HEK293 (cell line): ENCODE measurements around the gene STN1.

ENCODE experiments used
- CTCF ChIA-PET: fragments of 350-600 bp; formaldehyde crosslinking; extraction: SDS; loops from one replicate; lab custom pipeline; 2021; ENCODE audit warnings: antibody characterized with exemption; lab: Yijun Ruan, JAX
- POLR2A ChIA-PET: fragments of 300-600 bp; formaldehyde crosslinking; extraction: SDS; loops from one replicate; lab custom pipeline; 2020; ENCODE audit warnings: antibody characterized with exemption, inconsistent platforms; lab: Yijun Ruan, JAX
- H3K27ac ChIP-seq: fragments of 200-500 bp; sonication (Bioruptor generic); 2 replicates; pipeline ENCODE4 v1.5.1; 2014; ENCODE audit warnings: low read depth, low read length, control low read depth, inconsistent platforms; ENCODE audit errors: extremely low read depth
- H3K36me3 ChIP-seq, 2 experiments: fragments of 200-500 bp in 1 of 2; sonication (Bioruptor generic) in 1 of 2; 1 replicate in 1 of 2; 2 replicates in 1 of 2; pipeline ENCODE4 v1.5.1; 2014 to 2017; ENCODE audit warnings: inconsistent platforms in 2 of 2, low read length in 2 of 2; ENCODE audit not compliant: control insufficient read depth in 2 of 2, insufficient read depth in 1 of 2
- H3K4me1 ChIP-seq: fragments of 200-500 bp; sonication (Bioruptor generic); 2 replicates; pipeline ENCODE4 v1.5.1; 2014; ENCODE audit warnings: mild to moderate bottlenecking, low read length, inconsistent platforms; ENCODE audit not compliant: control insufficient read depth, insufficient read depth
- H3K4me3 ChIP-seq: 2 replicates; pipeline ENCODE4 v1.5.1; 2011; ENCODE audit warnings: low read depth, mild to moderate bottlenecking, control low read depth, low read length, moderate library complexity
- H3K9me3 ChIP-seq: fragments of 200-500 bp; sonication (Bioruptor generic); 2 replicates; pipeline ENCODE4 v1.5.1; 2014; ENCODE audit warnings: low read depth, low read length, inconsistent platforms; ENCODE audit not compliant: control insufficient read depth, insufficient read depth
- AEBP2 ChIP-seq: fragments of 450-650 bp; formaldehyde crosslinking; IDR thresholded peaks from 2 replicates; pipeline ENCODE4 v1.5.1; 2016; ENCODE audit warnings: missing biosample characterization, missing genetic modification characterization, borderline replicate concordance
- BCL11B ChIP-seq: fragments of 450-650 bp; formaldehyde crosslinking; IDR thresholded peaks from 2 replicates; pipeline ENCODE4 v1.5.1; 2016; ENCODE audit warnings: low read depth, missing biosample characterization, missing genetic modification characterization
- KLF1 ChIP-seq: fragments of 450-650 bp; formaldehyde crosslinking; IDR thresholded peaks from 2 replicates; pipeline ENCODE4 v1.5.1; 2016; ENCODE audit warnings: missing biosample characterization, missing genetic modification characterization
- KLF10 ChIP-seq: fragments of 450-650 bp; IDR thresholded peaks from 2 replicates; pipeline ENCODE4 v1.5.1; 2018; ENCODE audit warnings: missing biosample characterization, mild to moderate bottlenecking, missing genetic modification characterization
- MYNN ChIP-seq: fragments of 450-650 bp; formaldehyde crosslinking; IDR thresholded peaks from 2 replicates; pipeline ENCODE4 v1.5.1; 2016; ENCODE audit warnings: missing biosample characterization, missing genetic modification characterization, borderline replicate concordance
- SALL2 ChIP-seq: fragments of 450-650 bp; formaldehyde crosslinking; IDR thresholded peaks from 2 replicates; pipeline ENCODE4 v1.5.0; 2017; ENCODE audit warnings: missing biosample characterization, mild to moderate bottlenecking, missing genetic modification characterization, borderline replicate concordance
- ZBTB21 ChIP-seq: fragments of 450-650 bp; formaldehyde crosslinking; IDR thresholded peaks from 2 replicates; pipeline ENCODE4 v1.5.1; 2017; ENCODE audit warnings: missing biosample characterization, missing genetic modification characterization
- ZIC2 ChIP-seq: fragments of 450-650 bp; formaldehyde crosslinking; IDR thresholded peaks from 2 replicates; pipeline ENCODE4 v1.5.1; 2016; ENCODE audit warnings: missing biosample characterization, missing genetic modification characterization
- ZNF132 ChIP-seq: fragments of 450-650 bp; formaldehyde crosslinking; IDR thresholded peaks from 2 replicates; pipeline ENCODE4 v1.5.1; 2017; ENCODE audit warnings: missing biosample characterization, missing genetic modification characterization, borderline replicate concordance
- ZNF174 ChIP-seq: fragments of 450-650 bp; formaldehyde crosslinking; IDR thresholded peaks from 2 replicates; pipeline ENCODE4 v1.5.0; 2017; ENCODE audit warnings: missing biosample characterization, mild to moderate bottlenecking, missing genetic modification characterization
- ZNF2 ChIP-seq: fragments of 450-650 bp; formaldehyde crosslinking; IDR thresholded peaks from 2 replicates; pipeline ENCODE4 v1.5.1; 2016; ENCODE audit warnings: missing biosample characterization, missing genetic modification characterization
- ZNF202 ChIP-seq: fragments of 450-650 bp; formaldehyde crosslinking; IDR thresholded peaks from 2 replicates; pipeline ENCODE4 v1.5.1; 2016; ENCODE audit warnings: missing biosample characterization, missing genetic modification characterization, borderline replicate concordance
- ZNF248 ChIP-seq: fragments of 450-650 bp; formaldehyde crosslinking; IDR thresholded peaks from 2 replicates; pipeline ENCODE4 v1.5.1; 2017; ENCODE audit warnings: missing biosample characterization, missing genetic modification characterization
- ZNF280C ChIP-seq: fragments of 450-650 bp; formaldehyde crosslinking; IDR thresholded peaks from 2 replicates; pipeline ENCODE4 v1.5.1; 2016; ENCODE audit warnings: missing biosample characterization, missing genetic modification characterization
- ZNF341 ChIP-seq: fragments of 450-650 bp; formaldehyde crosslinking; IDR thresholded peaks from 2 replicates; pipeline ENCODE4; 2016; ENCODE audit warnings: low read depth, missing biosample characterization, missing genetic modification characterization
- ZNF350 ChIP-seq: fragments of 450-650 bp; formaldehyde crosslinking; IDR thresholded peaks from 2 replicates; pipeline ENCODE4 v1.5.0; 2017; ENCODE audit warnings: missing biosample characterization, mild to moderate bottlenecking, missing genetic modification characterization
- ZNF404 ChIP-seq: fragments of 450-650 bp; formaldehyde crosslinking; IDR thresholded peaks from 2 replicates; pipeline ENCODE4 v1.5.1; 2017; ENCODE audit warnings: missing biosample characterization, missing genetic modification characterization
- ZNF548 ChIP-seq: fragments of 450-650 bp; formaldehyde crosslinking; IDR thresholded peaks from 2 replicates; pipeline ENCODE4 v1.5.1; 2016; ENCODE audit warnings: missing biosample characterization, missing genetic modification characterization
- ZNF555 ChIP-seq: fragments of 450-650 bp; formaldehyde crosslinking; conservative IDR thresholded peaks from 2 replicates; pipeline ENCODE4 v1.5.1; 2017; ENCODE audit warnings: missing biosample characterization, mild to moderate bottlenecking, missing genetic modification characterization, inconsistent platforms
- ZNF624 ChIP-seq: fragments of 450-650 bp; formaldehyde crosslinking; IDR thresholded peaks from 2 replicates; pipeline ENCODE4 v1.5.1; 2017; ENCODE audit warnings: missing biosample characterization, missing genetic modification characterization
- ZNF629 ChIP-seq: fragments of 450-650 bp; formaldehyde crosslinking; IDR thresholded peaks from 2 replicates; pipeline ENCODE4 v1.5.1; 2017; ENCODE audit warnings: missing biosample characterization, missing genetic modification characterization
- ZNF664 ChIP-seq: fragments of 450-650 bp; formaldehyde crosslinking; IDR thresholded peaks from 2 replicates; pipeline ENCODE4 v1.5.1; 2016; ENCODE audit warnings: missing biosample characterization, missing genetic modification characterization
- ZNF692 ChIP-seq: fragments of 450-650 bp; formaldehyde crosslinking; IDR thresholded peaks from 2 replicates; pipeline ENCODE4 v1.5.1; 2016; ENCODE audit warnings: missing biosample characterization, missing genetic modification characterization
- ZNF701 ChIP-seq: fragments of 450-650 bp; formaldehyde crosslinking; IDR thresholded peaks from 2 replicates; pipeline ENCODE4 v1.5.1; 2016; ENCODE audit warnings: missing biosample characterization, missing genetic modification characterization
- ZNF777 ChIP-seq: fragments of 450-650 bp; formaldehyde crosslinking; IDR thresholded peaks from 2 replicates; pipeline ENCODE4 v1.5.1; 2017; ENCODE audit warnings: missing biosample characterization, missing genetic modification characterization, borderline replicate concordance
- ZNF843 ChIP-seq: fragments of 450-650 bp; formaldehyde crosslinking; IDR thresholded peaks from 2 replicates; pipeline ENCODE4 v1.5.1; 2016; ENCODE audit warnings: missing biosample characterization, missing genetic modification characterization
- ZXDB ChIP-seq: fragments of 450-650 bp; formaldehyde crosslinking; IDR thresholded peaks from 2 replicates; pipeline ENCODE4 v1.5.1; 2016; ENCODE audit warnings: missing biosample characterization, missing genetic modification characterization

STN1 gene

GRCh38 chr10:103960103-103960502, 42.1 kb upstream of the STN1 start:
- ChIA-PET POLR2A (no interaction called here), CTCF (interaction anchor here (0.6 kb wide), 2 partner anchors 45 to 84 kb away, joined by 3 to 4 read pairs; no protein-coding TSS in a partner anchor)
- Histone ChIP-seq H3K27ac (no peak overlapping the region), H3K9me3 (no peaks in the 10 kb centered on the region), H3K4me3 (no peak overlapping the region), H3K4me1 (no peaks in the 10 kb centered on the region), H3K36me3 (no peaks in the 10 kb centered on the region)
- TF ChIP-seq ZNF132 (tag by site-specific recombination) (no peak), KLF10 (tag by site-specific recombination) (no peak), ZNF701 (tag by site-specific recombination) (no peak), ZNF548 (no peak)

DNA sequence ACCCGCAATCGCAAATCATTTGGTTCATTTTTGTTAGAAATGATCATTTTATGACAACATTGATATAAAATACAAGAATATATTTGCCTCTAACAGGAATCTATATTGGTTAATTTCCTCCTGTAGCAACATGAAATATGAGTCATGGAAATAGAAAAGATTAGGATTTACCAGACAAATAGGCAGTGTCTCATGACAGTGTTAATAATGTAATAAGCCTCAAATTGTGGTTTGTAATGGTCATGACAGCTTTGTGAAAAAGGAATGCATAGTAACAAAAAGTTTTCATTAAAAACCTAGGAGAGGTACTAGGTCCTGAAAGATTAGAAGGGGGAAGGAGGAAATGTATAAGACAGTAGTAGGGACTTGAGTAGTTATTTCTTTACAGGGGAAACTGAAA, 41.0 kb upstream of the STN1 start:
- Histone ChIP-seq H3K36me3 (no peaks in the 10 kb centered on the region), H3K4me1 (no peaks in the 10 kb centered on the region), H3K4me3 (no peak overlapping the region), H3K27ac (no peak overlapping the region), H3K9me3 (no peaks in the 10 kb centered on the region)
- ChIA-PET CTCF (no interaction called here), POLR2A (no interaction called here)
- no peak for TF ChIP-seq AEBP2 (tag by site-specific recombination)
- no peak for TF ChIP-seq ZNF555 (tag by site-specific recombination)
- TF ChIP-seq ZNF404 (tag by site-specific recombination) = no peak
- no peak for TF ChIP-seq ZBTB21 (tag by site-specific recombination)
- no peak for TF ChIP-seq ZNF2 (tag by site-specific recombination)
- TF ChIP-seq ZNF624 (tag by site-specific recombination) = no peak
- TF ChIP-seq ZNF664 (tag by site-specific recombination) = no peak
- TF ChIP-seq ZNF777 (tag by site-specific recombination) = no peak
- TF ChIP-seq ZIC2 = no peak
- no peak for TF ChIP-seq ZNF174 (tag by site-specific recombination)
- TF ChIP-seq ZXDB (tag by site-specific recombination) = no peak
- no peak for TF ChIP-seq BCL11B (tag by site-specific recombination)
- TF ChIP-seq MYNN = no peak
- no peak for TF ChIP-seq ZNF629 (tag by site-specific recombination)
- no peak for TF ChIP-seq ZNF692 (tag by site-specific recombination)
- no peak for TF ChIP-seq SALL2 (tag by site-specific recombination)
- TF ChIP-seq KLF1 (tag by site-specific recombination) = no peak
- no peak for TF ChIP-seq ZNF843 (tag by site-specific recombination)

DNA sequence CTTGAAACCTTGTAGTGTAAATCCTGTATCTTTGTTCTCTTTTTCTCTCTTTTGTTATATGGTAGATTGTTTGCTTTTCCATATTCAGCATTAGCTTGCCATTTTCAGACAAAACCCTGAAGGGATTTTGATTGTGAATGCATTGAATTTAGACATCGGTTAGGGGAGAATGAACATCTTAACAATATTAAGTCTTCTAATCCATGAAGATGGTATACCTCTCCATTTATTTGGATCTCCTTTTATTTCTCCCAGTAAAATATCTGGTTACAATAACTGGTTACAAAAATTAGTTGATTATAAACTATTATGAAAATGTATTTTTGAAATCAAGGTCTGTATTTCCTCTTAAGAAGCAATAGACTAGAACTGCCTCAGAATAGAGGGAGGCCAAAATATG, 36.6 kb upstream of the STN1 start:
- no peaks in the 10 kb centered on the region for H3K36me3 ChIP-seq
- ChIA-PET POLR2A (no interaction called here), CTCF (interaction anchor here (0.7 kb wide), 1 partner anchor 28 kb away, joined by 3 read pairs; no protein-coding TSS in a partner anchor)
- no peak overlapping the region for H3K27ac ChIP-seq
- H3K4me1 ChIP-seq = no peaks in the 10 kb centered on the region
- H3K4me3 ChIP-seq = no peak overlapping the region
- H3K9me3 ChIP-seq = no peaks in the 10 kb centered on the region
- TF ChIP-seq ZNF341 (tag by site-specific recombination) (no peak), ZNF248 (tag by site-specific recombination) (peak; percentile 94), ZNF202 (no peak), ZNF350 (tag by site-specific recombination) (no peak), ZNF280C (tag by site-specific recombination) (no peak)
